HPDE6-E6E7 (cell line): ENCODE results near the gene CRYBG2.
A peak's percentile ranks its signal among the peaks of the same experiment; 100 is the strongest.

Experiments used
- DNase-seq: peaks from one replicate; pipeline ENCODE4 v3.0.0; 2011; ENCODE audit warnings: missing footprints; ENCODE audit errors: extremely low spot score

CRYBG2 gene

GRCh38 chr1:26372039-26372438, 18.1 kb upstream of the CRYBG2 start:
- DNase-seq: peak; percentile 83

DNA sequence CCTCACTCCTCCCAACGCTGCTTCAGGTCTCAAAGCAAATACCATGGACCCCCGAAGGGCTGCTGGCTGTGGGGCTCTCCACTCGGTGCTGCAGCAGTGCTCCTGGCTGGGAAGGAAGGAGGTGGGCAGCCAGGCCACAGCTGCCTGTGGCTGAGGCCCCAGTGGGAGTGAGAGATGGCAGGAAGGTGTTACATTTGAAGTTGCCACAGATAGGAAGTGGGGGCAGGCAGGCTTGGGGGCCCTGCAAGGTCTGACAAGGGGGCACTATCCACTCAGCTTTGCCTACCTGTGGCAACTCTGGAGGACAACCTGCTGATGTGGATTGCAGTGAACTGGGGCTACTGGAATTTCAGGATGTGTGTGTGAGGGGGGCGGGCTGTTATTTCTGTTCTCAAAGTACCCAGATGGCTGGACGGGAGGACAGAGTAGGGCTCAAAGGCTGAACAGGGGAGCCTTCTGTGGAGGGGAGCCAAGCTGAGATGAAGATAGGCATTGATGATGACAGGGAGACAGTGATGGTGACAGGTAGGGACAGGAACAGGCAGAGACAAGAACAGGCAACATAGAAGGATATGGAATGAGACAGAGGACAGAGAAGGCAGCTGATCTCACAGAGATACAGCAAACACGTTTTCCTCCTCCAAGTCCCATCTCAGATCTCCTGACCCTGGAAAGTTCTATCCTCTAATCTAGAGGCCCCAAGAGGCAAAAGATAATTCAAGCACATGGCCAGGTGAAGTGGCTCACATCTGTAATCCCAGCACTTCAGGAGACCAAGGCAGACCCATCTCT, 16.9 kb upstream of the CRYBG2 start:
- no peak for DNase-seq

DNA sequence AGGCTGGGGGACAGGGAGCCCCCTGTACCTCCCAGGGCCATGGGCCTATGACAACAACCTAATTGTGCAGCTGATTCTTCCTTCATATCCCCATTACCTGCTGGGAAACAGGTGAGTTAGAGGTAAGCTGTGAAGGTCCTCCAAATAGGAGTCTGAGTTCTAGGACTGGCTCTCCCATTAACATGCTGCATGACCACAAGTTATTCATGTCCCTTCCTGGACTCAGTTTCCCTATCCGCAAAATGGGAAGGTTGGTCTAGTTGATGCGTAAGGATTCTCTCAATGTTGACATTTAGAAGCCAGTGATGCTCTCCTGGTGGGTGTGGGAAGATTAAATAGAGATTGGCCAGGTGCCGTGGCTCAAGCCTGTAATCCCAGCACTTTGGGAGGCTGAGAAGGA, 14.6 kb upstream of the CRYBG2 start:
- DNase-seq: no peak

DNA sequence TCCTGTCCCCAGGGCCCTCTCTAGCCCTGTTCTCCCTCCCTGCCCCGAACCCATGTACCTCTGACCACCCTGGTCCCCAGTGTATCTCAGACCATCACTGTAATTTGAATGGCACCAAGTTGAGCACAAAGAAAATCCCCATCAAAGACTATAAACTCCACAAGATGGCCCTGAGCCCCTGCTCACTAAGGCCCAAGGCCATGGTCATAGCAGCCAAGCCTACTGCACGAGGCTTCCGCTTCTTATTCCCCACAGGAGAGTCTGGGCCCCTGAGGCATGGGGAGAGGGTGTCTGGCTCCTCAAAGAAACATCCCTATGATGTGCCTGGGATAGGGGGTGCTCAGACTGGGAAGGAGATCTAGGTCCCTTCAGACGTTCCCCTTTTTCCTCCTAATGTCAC, 14.1 kb upstream of the CRYBG2 start:
- no peak for DNase-seq

DNA sequence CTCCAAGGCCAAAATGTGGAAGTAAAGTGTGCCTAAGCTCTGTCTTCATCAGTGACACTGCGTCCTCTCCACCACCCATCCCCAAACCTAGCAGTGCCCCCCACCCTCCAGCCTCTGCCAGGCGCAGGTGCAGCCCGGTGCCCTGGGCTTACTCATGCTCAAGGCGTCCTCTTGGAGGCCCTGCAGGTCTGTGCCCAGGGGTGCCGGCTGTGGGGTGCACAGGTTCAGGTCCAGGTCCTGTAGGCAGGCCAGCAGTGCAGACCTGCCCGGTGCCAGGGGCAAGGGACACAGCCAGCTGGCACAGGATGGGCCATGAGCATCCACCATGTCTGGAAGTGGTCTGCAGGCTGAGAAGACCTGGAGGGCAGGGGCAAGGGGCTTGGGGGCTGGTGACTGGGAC, 13.5 kb upstream of the CRYBG2 start:
- no peak for DNase-seq

GRCh38 chr1:26364956-26365355, 11.0 kb upstream of the CRYBG2 start:
- no peak for DNase-seq

GRCh38 chr1:26363549-26364448, 9.9 kb upstream of the CRYBG2 start:
- no peak for DNase-seq

DNA sequence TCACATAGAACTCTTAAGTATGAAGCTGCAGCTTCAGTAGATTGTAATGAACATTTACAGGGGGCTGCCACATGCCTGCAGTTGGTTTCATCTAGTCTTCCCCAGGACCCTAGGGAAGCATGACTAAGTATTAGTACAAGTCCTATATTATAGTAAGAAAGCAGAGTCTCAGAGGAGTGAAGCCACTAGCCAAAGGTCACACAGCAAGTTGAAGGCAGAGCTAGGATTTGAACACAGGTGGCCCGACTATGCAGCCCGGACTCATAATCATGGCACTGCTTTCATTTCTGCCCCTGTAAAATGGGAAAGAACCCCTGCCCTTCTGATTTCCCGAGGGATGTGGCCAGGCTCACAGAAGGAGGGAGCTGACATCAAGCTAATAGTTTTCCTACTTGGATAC, 8.4 kb upstream of the CRYBG2 start:
- no peak for DNase-seq

- no peak for DNase-seq
Observed at GRCh38 chr1:26361605-26362122, 7.7 kb upstream of the CRYBG2 start.

- no peak for DNase-seq
Observed at GRCh38 chr1:26360807-26361604, 7.1 kb upstream of the CRYBG2 start.

- DNase-seq: no peak
Observed at GRCh38 chr1:26359981-26360806, 6.3 kb upstream of the CRYBG2 start.

DNA sequence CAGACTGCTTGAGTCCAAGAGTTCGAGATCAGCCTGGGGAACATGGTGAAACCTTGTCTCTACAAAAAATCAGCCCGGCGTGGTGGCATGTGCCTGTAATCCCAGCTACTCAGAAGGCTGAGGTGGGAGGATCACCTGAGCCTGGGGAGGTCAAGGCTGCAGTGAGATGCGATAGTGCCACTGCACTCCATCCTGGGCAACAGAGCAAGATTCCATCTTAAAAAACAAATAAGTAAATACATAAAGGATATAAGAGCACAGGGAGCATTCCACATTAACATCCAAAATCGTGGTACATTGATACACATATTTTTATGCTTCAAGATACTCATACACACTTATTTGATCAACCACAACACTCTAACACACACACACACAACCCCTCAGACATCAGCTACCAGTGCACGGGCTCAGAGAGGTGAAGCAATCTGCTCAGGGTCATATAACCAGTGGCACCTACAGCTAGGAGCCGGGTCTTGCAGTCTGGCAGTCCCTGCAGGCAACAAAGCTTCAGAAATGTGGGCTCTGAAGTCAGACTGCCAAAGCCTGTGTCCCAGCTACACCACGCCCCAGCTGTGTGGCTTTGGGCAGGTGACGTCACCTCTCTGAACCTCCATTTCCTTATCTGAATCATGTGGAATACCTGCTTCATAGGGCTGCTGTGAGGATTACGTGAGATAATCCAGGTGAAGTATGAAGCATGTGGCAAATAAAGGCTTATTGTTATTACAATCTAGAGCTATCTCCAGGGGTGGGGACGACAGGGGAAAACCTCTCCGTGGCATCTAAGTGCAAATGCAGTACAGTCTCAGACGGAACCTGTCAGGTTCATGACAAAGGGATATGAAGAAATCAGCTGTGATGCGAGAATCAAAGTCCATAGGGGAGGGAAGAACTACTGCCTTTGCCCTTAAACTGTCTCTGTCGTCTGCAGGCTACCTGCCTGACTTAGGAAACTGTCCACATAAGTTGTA, 4.8 kb upstream of the CRYBG2 start:
- DNase-seq: peak; percentile 63

GRCh38 chr1:26357121-26357602, 3.2 kb upstream of the CRYBG2 start:
- DNase-seq: peak; percentile 89

DNA sequence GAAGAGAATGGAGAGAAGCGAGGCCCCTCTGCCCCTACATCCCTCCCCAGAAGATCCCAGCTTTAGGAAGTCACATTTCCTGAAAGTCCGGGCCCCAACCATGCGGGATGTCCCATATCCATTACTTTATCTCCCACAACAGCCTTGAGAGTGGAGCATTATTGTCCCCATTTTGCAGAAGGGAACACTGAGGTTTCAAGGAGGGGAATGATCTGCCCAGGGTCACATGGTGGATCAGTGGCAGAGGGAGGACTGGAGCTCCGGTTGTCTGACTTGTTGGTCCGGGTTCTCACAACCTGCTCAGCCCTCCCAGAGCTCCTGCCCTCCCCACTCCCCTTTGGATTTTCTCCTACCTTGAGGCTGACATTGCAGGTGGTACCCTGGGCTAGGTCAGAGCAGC, 2.2 kb upstream of the CRYBG2 start:
- no peak for DNase-seq

- no peak for DNase-seq
Observed at GRCh38 chr1:26354972-26355371, 1.0 kb upstream of the CRYBG2 start.

DNA sequence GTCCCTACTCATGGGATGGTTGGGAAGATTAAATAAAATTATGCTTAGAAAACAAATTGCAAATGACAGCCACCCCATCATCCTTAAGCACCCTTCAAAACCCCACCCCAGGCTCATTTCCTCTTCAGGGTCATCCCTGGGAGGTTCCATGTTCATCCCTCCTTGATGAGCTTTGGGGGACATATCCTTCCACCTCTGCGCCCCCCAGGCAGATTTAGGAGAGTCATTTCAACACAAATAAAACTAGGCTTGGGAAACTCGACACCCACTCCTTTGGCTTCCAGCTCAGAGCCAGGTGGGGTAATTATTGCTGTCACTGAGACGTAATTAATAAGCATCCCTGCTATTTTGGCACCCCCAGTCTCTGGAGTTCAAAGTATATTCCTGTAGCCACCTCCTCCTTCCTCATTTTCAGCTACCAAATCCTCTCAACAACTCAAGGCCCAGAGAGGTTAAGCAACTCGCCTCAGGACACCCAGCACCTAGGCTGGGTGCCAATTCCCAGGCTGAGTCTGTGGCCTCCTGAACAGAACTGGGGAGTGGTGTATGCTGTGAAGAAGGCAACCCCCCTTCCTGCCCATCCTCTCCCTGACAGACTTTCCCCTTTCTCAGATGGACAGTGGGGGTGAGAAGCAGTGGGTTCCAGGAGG, 595 bp downstream of the CRYBG2 start:
- DNase-seq: no peak

DNA sequence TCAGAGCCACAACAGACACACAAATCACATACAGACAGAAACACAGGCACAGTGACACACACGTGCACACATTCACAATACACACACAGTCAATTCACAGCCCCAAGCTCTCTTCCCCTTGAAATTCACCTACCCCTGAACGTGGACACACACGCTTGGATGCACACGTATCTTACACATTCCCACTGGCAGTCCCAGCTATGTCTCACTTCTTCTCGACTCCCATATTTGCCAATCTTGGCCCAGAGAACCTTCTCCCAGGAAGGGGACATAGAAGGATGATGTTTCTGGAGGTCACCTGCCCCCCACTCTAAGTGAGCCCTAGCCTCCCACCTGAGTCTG, 1.6 kb downstream of the CRYBG2 start:
- DNase-seq: no peak

DNA sequence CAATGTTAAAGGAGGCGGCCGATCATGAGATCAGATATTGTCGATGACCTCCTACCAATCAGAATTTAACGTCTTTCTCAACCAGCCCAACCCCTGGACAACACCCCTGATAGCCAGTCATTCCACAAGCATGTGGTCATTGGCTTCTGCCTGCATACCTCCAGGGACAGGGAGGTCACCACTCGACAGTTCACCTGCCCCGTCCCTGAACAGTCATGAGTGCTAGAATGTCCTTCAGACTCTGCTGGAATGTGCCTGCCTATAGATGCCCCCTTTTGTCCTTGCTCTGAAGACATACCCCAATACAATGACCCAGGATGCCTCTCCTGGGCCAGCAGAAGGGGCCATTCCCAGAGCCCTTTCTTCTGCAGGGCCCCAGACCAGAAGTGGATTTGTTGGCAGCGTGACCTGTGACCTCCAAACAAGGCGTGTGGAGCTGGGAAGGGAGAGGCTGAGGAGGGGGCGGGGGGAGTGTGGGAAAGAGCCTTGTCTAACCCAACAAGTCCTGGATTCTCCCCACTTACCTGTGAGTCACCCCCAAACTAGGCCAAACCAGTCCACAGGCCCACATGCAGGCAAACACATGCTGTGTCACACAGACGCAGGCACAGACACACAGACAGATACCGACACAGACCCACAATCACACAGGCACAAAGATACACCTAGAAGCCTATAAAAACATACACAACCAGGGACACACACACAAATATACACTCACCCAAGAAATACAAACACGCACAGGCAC, 2.2 kb downstream of the CRYBG2 start:
- DNase-seq: peak; percentile 79
